Liver (tissue), 3 donors: ENCODE data around the gene AADACL4.

ENCODE experiments used
- EGR1 ChIP-seq, 2 donors: IDR thresholded peaks; 2 replicates each; pipeline ENCODE4 v1.6.1; 2016 to 2018; ENCODE audit warnings: antibody characterized with exemption in 2 of 2, low read depth in 2 of 2
- FOXA1 ChIP-seq: IDR thresholded peaks from 2 replicates; pipeline ENCODE4 v1.6.1; 2016; ENCODE audit warnings: antibody characterized with exemption
- SP1 ChIP-seq: IDR thresholded peaks from 2 replicates; pipeline ENCODE4 v1.6.1; 2018; ENCODE audit warnings: antibody characterized with exemption, mild to moderate bottlenecking
- YY1 ChIP-seq: IDR thresholded peaks from 2 replicates; pipeline ENCODE4 v1.6.1; 2016; ENCODE audit warnings: antibody characterized with exemption, mild to moderate bottlenecking
- TF ChIP-seq, protein P1 (sequence below): fragments of 150-350 bp; IDR thresholded peaks from 2 replicates; pipeline ENCODE4 v1.5.1; 2017; ENCODE audit warnings: improper control_type of control experiment, low read depth, low read length; ENCODE audit not compliant: missing input control
- TF ChIP-seq, protein P2 (sequence below): IDR thresholded peaks from 2 replicates; pipeline ENCODE4 v1.6.1; 2016; ENCODE audit warnings: antibody characterized with exemption, mild to moderate bottlenecking
- TF ChIP-seq, protein P3 (sequence below): IDR thresholded peaks from 2 replicates; pipeline ENCODE4 v1.6.1; 2016; ENCODE audit warnings: antibody characterized with exemption
- donor health status: healthy.
- donor health status: healthy.

DNA sequence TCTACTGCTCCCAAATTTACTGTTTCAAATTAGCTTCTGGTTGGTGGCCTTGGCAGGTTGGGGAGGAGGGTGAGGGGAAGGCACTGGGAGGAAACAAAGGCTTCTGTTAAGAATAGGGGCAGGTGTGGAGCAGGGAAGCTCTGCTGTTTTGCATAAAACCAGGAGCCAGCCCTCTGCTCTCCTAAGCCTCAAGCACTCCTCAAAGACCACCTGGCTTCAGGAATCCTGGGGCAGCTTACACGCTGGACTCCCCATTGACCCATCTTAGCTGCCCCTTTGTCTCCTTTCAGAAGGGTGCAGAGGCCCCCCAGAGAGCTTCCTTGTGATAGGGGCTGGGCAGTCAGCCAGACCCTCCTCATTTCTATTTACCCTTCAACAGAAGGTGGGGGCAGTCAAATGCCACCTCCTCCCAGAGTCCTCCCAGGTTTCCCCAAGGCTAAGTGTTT, 14.4 kb upstream of the AADACL4 start:
- TF ChIP-seq SP1, result no peak
- TF ChIP-seq, protein P1, sequence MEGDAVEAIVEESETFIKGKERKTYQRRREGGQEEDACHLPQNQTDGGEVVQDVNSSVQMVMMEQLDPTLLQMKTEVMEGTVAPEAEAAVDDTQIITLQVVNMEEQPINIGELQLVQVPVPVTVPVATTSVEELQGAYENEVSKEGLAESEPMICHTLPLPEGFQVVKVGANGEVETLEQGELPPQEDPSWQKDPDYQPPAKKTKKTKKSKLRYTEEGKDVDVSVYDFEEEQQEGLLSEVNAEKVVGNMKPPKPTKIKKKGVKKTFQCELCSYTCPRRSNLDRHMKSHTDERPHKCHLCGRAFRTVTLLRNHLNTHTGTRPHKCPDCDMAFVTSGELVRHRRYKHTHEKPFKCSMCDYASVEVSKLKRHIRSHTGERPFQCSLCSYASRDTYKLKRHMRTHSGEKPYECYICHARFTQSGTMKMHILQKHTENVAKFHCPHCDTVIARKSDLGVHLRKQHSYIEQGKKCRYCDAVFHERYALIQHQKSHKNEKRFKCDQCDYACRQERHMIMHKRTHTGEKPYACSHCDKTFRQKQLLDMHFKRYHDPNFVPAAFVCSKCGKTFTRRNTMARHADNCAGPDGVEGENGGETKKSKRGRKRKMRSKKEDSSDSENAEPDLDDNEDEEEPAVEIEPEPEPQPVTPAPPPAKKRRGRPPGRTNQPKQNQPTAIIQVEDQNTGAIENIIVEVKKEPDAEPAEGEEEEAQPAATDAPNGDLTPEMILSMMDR, result no peak
- TF ChIP-seq YY1, result no peak
- TF ChIP-seq, protein P2, sequence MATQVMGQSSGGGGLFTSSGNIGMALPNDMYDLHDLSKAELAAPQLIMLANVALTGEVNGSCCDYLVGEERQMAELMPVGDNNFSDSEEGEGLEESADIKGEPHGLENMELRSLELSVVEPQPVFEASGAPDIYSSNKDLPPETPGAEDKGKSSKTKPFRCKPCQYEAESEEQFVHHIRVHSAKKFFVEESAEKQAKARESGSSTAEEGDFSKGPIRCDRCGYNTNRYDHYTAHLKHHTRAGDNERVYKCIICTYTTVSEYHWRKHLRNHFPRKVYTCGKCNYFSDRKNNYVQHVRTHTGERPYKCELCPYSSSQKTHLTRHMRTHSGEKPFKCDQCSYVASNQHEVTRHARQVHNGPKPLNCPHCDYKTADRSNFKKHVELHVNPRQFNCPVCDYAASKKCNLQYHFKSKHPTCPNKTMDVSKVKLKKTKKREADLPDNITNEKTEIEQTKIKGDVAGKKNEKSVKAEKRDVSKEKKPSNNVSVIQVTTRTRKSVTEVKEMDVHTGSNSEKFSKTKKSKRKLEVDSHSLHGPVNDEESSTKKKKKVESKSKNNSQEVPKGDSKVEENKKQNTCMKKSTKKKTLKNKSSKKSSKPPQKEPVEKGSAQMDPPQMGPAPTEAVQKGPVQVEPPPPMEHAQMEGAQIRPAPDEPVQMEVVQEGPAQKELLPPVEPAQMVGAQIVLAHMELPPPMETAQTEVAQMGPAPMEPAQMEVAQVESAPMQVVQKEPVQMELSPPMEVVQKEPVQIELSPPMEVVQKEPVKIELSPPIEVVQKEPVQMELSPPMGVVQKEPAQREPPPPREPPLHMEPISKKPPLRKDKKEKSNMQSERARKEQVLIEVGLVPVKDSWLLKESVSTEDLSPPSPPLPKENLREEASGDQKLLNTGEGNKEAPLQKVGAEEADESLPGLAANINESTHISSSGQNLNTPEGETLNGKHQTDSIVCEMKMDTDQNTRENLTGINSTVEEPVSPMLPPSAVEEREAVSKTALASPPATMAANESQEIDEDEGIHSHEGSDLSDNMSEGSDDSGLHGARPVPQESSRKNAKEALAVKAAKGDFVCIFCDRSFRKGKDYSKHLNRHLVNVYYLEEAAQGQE, result no peak
- TF ChIP-seq, protein P3, sequence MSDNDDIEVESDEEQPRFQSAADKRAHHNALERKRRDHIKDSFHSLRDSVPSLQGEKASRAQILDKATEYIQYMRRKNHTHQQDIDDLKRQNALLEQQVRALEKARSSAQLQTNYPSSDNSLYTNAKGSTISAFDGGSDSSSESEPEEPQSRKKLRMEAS, result no peak
- no peak for TF ChIP-seq EGR1 (IDR thresholded peaks at IDR 0.05; ENCODE audit: low read depth in 2 of 2)
- TF ChIP-seq FOXA1, result no peak
